ENCODE measurements around the gene BAG2.

GRCh38 chr6:57224769-57225515, 52.8 kb downstream of the BAG2 start:
- no peak for TF ChIP-seq CTCF (IDR thresholded peaks at IDR 0.05)
- no peak for TF ChIP-seq POLR2A (IDR thresholded peaks at IDR 0.05; ENCODE audit: low read length)
- TF ChIP-seq ESRRA (IDR thresholded peaks at IDR 0.05; ENCODE audit: borderline replicate concordance, low read length), result no peak
- TF ChIP-seq RFX5 (IDR thresholded peaks at IDR 0.05), result no peak
- TF ChIP-seq ZSCAN20 (CRISPR knock-in tag; IDR thresholded peaks at IDR 0.05), result no peak
- no peak for TF ChIP-seq EP300 (IDR thresholded peaks at IDR 0.05)
